Measurements from ENCODE around the gene DNAJC30.

The DNAJC30 gene

GRCh38 chr7:73644688-73645286 lies 38.5 kb downstream of the DNAJC30 start:
- H3K9me3 ChIP-seq (ENCODE audit: insufficient read depth, low read depth, low read length), result no peaks in the 10 kb centered on the region
- peaks cover 49% of the 10 kb centered on the region for H3K27me3 ChIP-seq (ENCODE audit: insufficient read depth, low read length)
- no peak overlapping the region for H3K4me3 ChIP-seq (ENCODE audit: low read length)
- H3K9ac ChIP-seq (ENCODE audit: low read depth, low read length), result no peak overlapping the region
- H3K36me3 ChIP-seq (ENCODE audit: insufficient read depth, low read depth, low read length), result no peaks in the 10 kb centered on the region
- no peak overlapping the region for H3K27ac ChIP-seq (ENCODE audit: low read length)
- H3K4me1 ChIP-seq (ENCODE audit: insufficient read depth, low read length), result peaks cover 4% of the 10 kb centered on the region; the same call in 1 of the 2 replicates

- Histone ChIP-seq H3K36me3 (ENCODE audit: insufficient read depth, low read depth, low read length) (no peaks in the 10 kb centered on the region), H3K4me3 (ENCODE audit: low read length) (no peak overlapping the region), H3K9me3 (ENCODE audit: insufficient read depth, low read depth, low read length) (no peaks in the 10 kb centered on the region), H3K9ac (ENCODE audit: low read depth, low read length) (no peak overlapping the region), H3K4me1 (ENCODE audit: insufficient read depth, low read length) (peaks cover 4% of the 10 kb centered on the region; the same call in 1 of the 2 replicates), H3K27ac (ENCODE audit: low read length) (no peak overlapping the region), H3K27me3 (ENCODE audit: insufficient read depth, low read length) (peaks cover 29% of the 10 kb centered on the region)
Observed at GRCh38 chr7:73642834-73643233, 40.4 kb downstream of the DNAJC30 start.

- Histone ChIP-seq H3K27ac (ENCODE audit: low read length) (no peak overlapping the region), H3K9me3 (ENCODE audit: insufficient read depth, low read depth, low read length) (no peaks in the 10 kb centered on the region), H3K27me3 (ENCODE audit: insufficient read depth, low read length) (no peaks in the 10 kb centered on the region), H3K4me1 (ENCODE audit: insufficient read depth, low read length) (no peaks in the 10 kb centered on the region), H3K36me3 (ENCODE audit: insufficient read depth, low read depth, low read length) (no peaks in the 10 kb centered on the region), H3K4me3 (ENCODE audit: low read length) (no peak overlapping the region), H3K9ac (ENCODE audit: low read depth, low read length) (no peak overlapping the region)
Observed at GRCh38 chr7:73638911-73639310, 44.3 kb downstream of the DNAJC30 start.

- Histone ChIP-seq H3K9ac (ENCODE audit: low read depth, low read length) (no peak overlapping the region), H3K27ac (ENCODE audit: low read length) (no peak overlapping the region), H3K27me3 (ENCODE audit: insufficient read depth, low read length) (no peaks in the 10 kb centered on the region)
Observed at GRCh38 chr7:73635428-73636200, 47.6 kb downstream of the DNAJC30 start.

GRCh38 chr7:73633844-73634243 lies 49.4 kb downstream of the DNAJC30 start:
- no peaks in the 10 kb centered on the region for H3K4me1 ChIP-seq (ENCODE audit: insufficient read depth, low read length)
- no peak overlapping the region for H3K27ac ChIP-seq (ENCODE audit: low read length)
- H3K9ac ChIP-seq (ENCODE audit: low read depth, low read length), result no peak overlapping the region
- H3K27me3 ChIP-seq (ENCODE audit: insufficient read depth, low read length), result no peaks in the 10 kb centered on the region; the same call in 1 of the 2 replicates
- H3K36me3 ChIP-seq (ENCODE audit: insufficient read depth, low read depth, low read length), result no peaks in the 10 kb centered on the region
- no peak overlapping the region for H3K4me3 ChIP-seq (ENCODE audit: low read length)
- H3K9me3 ChIP-seq (ENCODE audit: insufficient read depth, low read depth, low read length), result no peaks in the 10 kb centered on the region

More at GRCh38 chr7:73635428-73636200, 47.6 kb downstream of the DNAJC30 start:
- no peak overlapping the region for H3K4me3 ChIP-seq (ENCODE audit: low read length)
- H3K4me1 ChIP-seq (ENCODE audit: insufficient read depth, low read length), result no peaks in the 10 kb centered on the region
- no peaks in the 10 kb centered on the region for H3K9me3 ChIP-seq (ENCODE audit: insufficient read depth, low read depth, low read length)
- no peaks in the 10 kb centered on the region for H3K36me3 ChIP-seq (ENCODE audit: insufficient read depth, low read depth, low read length)

- Histone ChIP-seq H3K36me3 (ENCODE audit: insufficient read depth, low read depth, low read length) (no peaks in the 10 kb centered on the region), H3K4me1 (ENCODE audit: insufficient read depth, low read length) (no peaks in the 10 kb centered on the region), H3K4me3 (ENCODE audit: low read length) (no peak overlapping the region), H3K27ac (ENCODE audit: low read length) (no peak overlapping the region), H3K27me3 (ENCODE audit: insufficient read depth, low read length) (peaks cover 5% of the 10 kb centered on the region; the same call in 1 of the 2 replicates), H3K9me3 (ENCODE audit: insufficient read depth, low read depth, low read length) (no peaks in the 10 kb centered on the region), H3K9ac (ENCODE audit: low read depth, low read length) (no peak overlapping the region)
Observed at GRCh38 chr7:73633323-73633722, 49.9 kb downstream of the DNAJC30 start.

- Histone ChIP-seq H3K27me3 (ENCODE audit: insufficient read depth, low read length) (peaks cover 15% of the 10 kb centered on the region; the same call in 1 of the 2 replicates), H3K9me3 (ENCODE audit: insufficient read depth, low read depth, low read length) (no peaks in the 10 kb centered on the region), H3K9ac (ENCODE audit: low read depth, low read length) (no peak overlapping the region), H3K36me3 (ENCODE audit: insufficient read depth, low read depth, low read length) (no peaks in the 10 kb centered on the region), H3K27ac (ENCODE audit: low read length) (no peak overlapping the region), H3K4me1 (ENCODE audit: insufficient read depth, low read length) (no peaks in the 10 kb centered on the region), H3K4me3 (ENCODE audit: low read length) (no peak overlapping the region)
Observed at GRCh38 chr7:73631558-73631957, 51.7 kb downstream of the DNAJC30 start.

All from iPS-20b (cell line).